Ovary (tissue), 3 donors: ENCODE data around the gene RABL6.

ENCODE experiments used
- CTCF ChIP-seq, 3 donors: fragments of 450-650 bp in 2 of 3; fragments of 200-600 bp in 1 of 3; IDR thresholded peaks; one replicate each; pipeline versions ENCODE4 v1.5.1 to v1.8.0; 2016 to 2022; ENCODE audit warnings: antibody characterized with exemption in 3 of 3, mild to moderate bottlenecking in 1 of 3
- EP300 ChIP-seq: sonication (generic); formaldehyde crosslinking; IDR thresholded peaks from one replicate; pipeline ENCODE4 v1.6.1; 2017; ENCODE audit warnings: antibody characterized with exemption
- POLR2A ChIP-seq: fragments of 450-650 bp; IDR thresholded peaks from one replicate; pipeline ENCODE4 v1.6.1; 2017; ENCODE audit warnings: antibody characterized with exemption, mild to moderate bottlenecking, moderate library complexity
- donor health status: DM: no; HTN: no; CAD: no.

DNA sequence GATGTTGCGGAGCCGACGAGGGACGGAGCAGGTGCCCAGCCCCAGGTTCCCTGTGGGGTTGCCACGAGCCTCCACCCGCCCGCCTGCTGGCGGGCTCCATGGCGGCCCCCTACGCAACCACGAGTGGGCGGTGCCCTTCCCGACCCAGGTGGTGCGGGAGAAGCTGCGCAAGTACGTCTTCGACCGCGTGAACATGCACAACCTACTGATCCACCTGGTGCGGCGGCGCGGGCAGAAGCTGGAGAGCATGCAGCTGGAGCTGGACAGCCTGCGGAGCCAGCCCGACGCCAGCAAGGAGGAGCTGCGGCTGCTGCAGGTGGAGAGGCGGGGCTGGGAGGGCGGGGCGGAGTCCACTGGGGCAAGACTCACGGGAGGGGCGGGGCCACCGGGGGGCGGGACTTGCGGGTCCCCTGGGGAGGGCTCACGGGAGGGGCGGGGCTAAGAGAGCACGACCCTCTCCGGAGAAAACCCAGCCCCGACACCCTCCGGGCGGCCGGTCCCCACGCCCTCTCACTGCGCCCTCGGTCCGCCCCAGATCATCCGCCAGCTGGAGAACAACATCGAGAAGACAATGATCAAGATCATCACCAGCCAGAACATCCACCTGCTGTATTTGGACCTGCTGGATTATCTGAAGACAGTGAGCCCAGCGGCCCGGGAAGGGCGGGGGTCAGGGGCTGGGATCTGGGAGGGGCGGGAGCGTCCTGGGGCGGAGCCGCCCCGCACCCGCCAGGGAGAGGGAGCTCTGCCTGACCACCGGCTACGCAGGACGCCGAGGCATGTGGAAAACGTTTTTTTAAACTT, 7.7 kb upstream of the RABL6 start:
- no peak for TF ChIP-seq CTCF (IDR thresholded peaks at IDR 0.05)
- TF ChIP-seq EP300: no peak
- TF ChIP-seq POLR2A: no peak
